Esophagus squamous epithelium (tissue), 5 donors: ENCODE results near the gene CYP4F3. TPM values are rescaled to one million over a fixed set of nuclear protein-coding genes. Genes with fewer than 3 reads are reported as not detected.
"Not testable (repeated sequence)": the region's sequence is repeated elsewhere in the genome, so short reads cannot be mapped to it uniquely, and the experiment has no call there.

Experiments
- DNase-seq: peaks from one replicate; lab custom pipeline; 2025; lab: John Stamatoyannopoulos, UW
- H3K27ac ChIP-seq, 4 donors: fragments of 200-600 bp; sonication (generic); one replicate each; pipeline ENCODE4 v1.5.1; 2016 to 2019; ENCODE audit warnings: mild to moderate bottlenecking in 1 of 4
- H3K27me3 ChIP-seq, 4 donors: fragments of 200-600 bp; sonication (generic); 1 replicate in 3 of 4; 2 replicates in 1 of 4; pipeline versions ENCODE4 v1.5.1 to v1.6.0; 2017 to 2021; ENCODE audit warnings: antibody characterized with exemption in 1 of 4
- H3K36me3 ChIP-seq, 3 donors: fragments of 200-600 bp; sonication (generic); one replicate each; pipeline ENCODE4 v1.5.1; 2016 to 2019
- H3K4me1 ChIP-seq, 3 donors: fragments of 200-600 bp; sonication (generic); one replicate each; pipeline ENCODE4 v1.5.1; 2017 to 2019
- H3K4me3 ChIP-seq, 4 donors: fragments of 200-600 bp; sonication (generic); 1 replicate in 3 of 4; 2 replicates in 1 of 4; pipeline ENCODE4 v1.5.1; 2016 to 2019; ENCODE audit warnings: mild to moderate bottlenecking in 2 of 4, moderate library complexity in 1 of 4
- H3K9me3 ChIP-seq, 3 donors: fragments of 200-600 bp; sonication (generic); one replicate each; pipeline ENCODE4 v1.5.1; 2016 to 2019
- CTCF ChIP-seq, 6 experiments: fragments of 450-650 bp in 4 of 6; fragments of 200-600 bp in 2 of 6; sonication (generic) in 2 of 6; IDR thresholded peaks; one replicate each; pipeline ENCODE4 v1.5.1; 2016 to 2019; ENCODE audit warnings: antibody characterized with exemption in 6 of 6, mild to moderate bottlenecking in 4 of 6, moderate library complexity in 4 of 6
- POLR2A ChIP-seq, 4 donors: fragments of 450-650 bp; IDR thresholded peaks; one replicate each; pipeline ENCODE4 v1.6.1; 2017; ENCODE audit warnings: antibody characterized with exemption in 4 of 4, mild to moderate bottlenecking in 4 of 4, moderate library complexity in 3 of 4
- WGBS, 2 donors: methylation state at CpG; one replicate each; pipeline ENCODE4 v1.1.5; 2018; 5-methylcytosine and 5-hydroxymethylcytosine counted together
- intact Hi-C: fragments of 100-400 bp; cut with DNase I; formaldehyde crosslinking; loops from one replicate; pipeline ENCODE4 v1.15.0; 2022
- total RNA-seq, 4 donors: library from RNA; depleted of rRNA; stranded (reverse); fragments of >200 nt; gene quantifications; one replicate each; pipeline ENCODE4 v1.1.0, GENCODE V29; 2016
- donor health status: DM: yes; HTN: yes; CAD: no.

Gene CYP4F3
- total RNA-seq, 4 donors from 2014 or later = 31.2 to 86.2 (median 43.5) TPM

- Histone ChIP-seq H3K4me3 (peak overlapping the region; percentile 27 to 59 (median 44)), H3K4me1 (peaks cover 0 to 50% (median 16%) of the 10 kb centered on the region in 3 donors), H3K27me3 (peaks cover 0 to 6% (median 0%) of the 10 kb centered on the region in 4 donors), H3K27ac (peak overlapping the region; percentile 81 to 91 (median 86)), H3K9me3 (no peaks in the 10 kb centered on the region), H3K36me3 (peaks cover 0 to 4% (median 0%) of the 10 kb centered on the region in 3 donors)
- WGBS, 2 donors = 10% methylated on average over 7 to 8 of the region's 9 CpGs
- intact Hi-C loops = no loop called here
- TF ChIP-seq CTCF (IDR thresholded peaks at IDR 0.05) = no peak
- TF ChIP-seq POLR2A (IDR thresholded peaks at IDR 0.05) = no peak
- DNase-seq = no peak
These were observed 32.5 kb downstream of the CYP4F3 start for GRCh38 chr19:15673176-15673654.

GRCh38 chr19:15675560-15675959 is 34.9 kb downstream of the CYP4F3 start:
- H3K9me3 ChIP-seq = no peaks in the 10 kb centered on the region
- peaks cover 0 to 24% (median 4%) of the 10 kb centered on the region in 3 donors for H3K36me3 ChIP-seq
- no peaks in the 10 kb centered on the region for H3K27me3 ChIP-seq
- no peak overlapping the region for H3K4me3 ChIP-seq
- DNase-seq = no peak
- H3K4me1 ChIP-seq = peaks cover 0 to 32% (median 7%) of the 10 kb centered on the region in 3 donors
- TF ChIP-seq CTCF (IDR thresholded peaks at IDR 0.05) = no peak
- TF ChIP-seq POLR2A (IDR thresholded peaks at IDR 0.05) = no peak
- intact Hi-C loops = no loop called here
- WGBS, 2 donors = 0 to 67% methylated on average over 1 of the region's 3 CpGs
- no peak overlapping the region for H3K27ac ChIP-seq

- H3K9me3 ChIP-seq = no peaks in the 10 kb centered on the region
- no peak for TF ChIP-seq CTCF (IDR thresholded peaks at IDR 0.05)
- H3K27me3 ChIP-seq = no peaks in the 10 kb centered on the region
- peaks cover 0 to 59% (median 4%) of the 10 kb centered on the region in 3 donors for H3K36me3 ChIP-seq
- peaks cover 0 to 6% (median 0%) of the 10 kb centered on the region in 3 donors for H3K4me1 ChIP-seq
- WGBS, 2 donors = 18 to 21% methylated on average over 4 of the region's 4 CpGs
- H3K27ac ChIP-seq = no peak overlapping the region
- intact Hi-C loops = no loop called here
- DNase-seq = no peak
- no peak overlapping the region for H3K4me3 ChIP-seq
These were observed 38.4 kb downstream of the CYP4F3 start for GRCh38 chr19:15679089-15679488.

- H3K4me1 ChIP-seq, H3K27me3 ChIP-seq, intact Hi-C loops, H3K4me3 ChIP-seq, H3K9me3 ChIP-seq, DNase-seq, H3K27ac ChIP-seq: not testable (repeated sequence)
- peaks cover 0 to 67% (median 4%) of the 10 kb centered on the region in 3 donors for H3K36me3 ChIP-seq
- 46 to 47% methylated on average over 3 to 4 of the region's 4 CpGs for WGBS, 2 donors
These were observed 39.2 kb downstream of the CYP4F3 start for GRCh38 chr19:15679865-15680264.

GRCh38 chr19:15680478-15681322 is 40.0 kb downstream of the CYP4F3 start:
- TF ChIP-seq POLR2A (IDR thresholded peaks at IDR 0.05) (no peak), CTCF (IDR thresholded peaks at IDR 0.05) (no peak)
- no peak overlapping the region for H3K4me3 ChIP-seq
- H3K27ac ChIP-seq = no peak overlapping the region
- no peaks in the 10 kb centered on the region for H3K27me3 ChIP-seq
- H3K9me3 ChIP-seq = no peaks in the 10 kb centered on the region
- H3K4me1 ChIP-seq = no peaks in the 10 kb centered on the region
- peaks cover 0 to 75% (median 4%) of the 10 kb centered on the region in 3 donors for H3K36me3 ChIP-seq
- DNase-seq = no peak
- intact Hi-C loops = no loop called here
- 69 to 70% methylated on average over 6 to 7 of the region's 8 CpGs for WGBS, 2 donors
